ENCODE measurements around the gene RMDN3. TPM values are rescaled to one million over a fixed set of nuclear protein-coding genes. Genes with fewer than 3 reads are reported as not detected.

RMDN3 gene
- total RNA-seq, 1 experiment from 2014 or later = 19.6 TPM

DNA sequence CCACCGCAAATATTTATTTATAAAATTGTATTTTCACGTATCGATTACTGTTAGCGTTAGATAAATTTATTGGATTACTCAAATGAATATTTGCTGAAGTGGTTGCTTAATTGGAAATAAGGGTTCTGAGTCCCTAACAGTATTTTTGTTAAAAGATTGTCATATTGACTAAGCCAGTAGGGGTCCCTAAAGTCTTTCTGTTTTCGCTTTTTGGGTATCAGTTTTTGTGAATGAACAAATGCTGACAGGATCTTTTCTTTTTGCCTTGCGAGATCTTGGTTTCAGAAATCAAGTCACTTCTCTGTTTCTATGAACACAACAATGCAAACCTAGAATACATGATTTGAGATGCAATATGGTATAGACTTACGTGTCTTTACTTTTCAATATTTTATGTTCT, 53.0 kb downstream of the RMDN3 start:
- Histone ChIP-seq H3K36me3 (peaks cover 64% of the 10 kb centered on the region), H3K27ac (no peak overlapping the region), H3K9me3 (replicated peaks) (no peaks in the 10 kb centered on the region), H3K4me3 (no peak overlapping the region), H3K27me3 (no peaks in the 10 kb centered on the region), H3K4me1 (peaks cover 5% of the 10 kb centered on the region)
- peak in 1 of 2 experiments; percentile 25 for DNase-seq

DNA sequence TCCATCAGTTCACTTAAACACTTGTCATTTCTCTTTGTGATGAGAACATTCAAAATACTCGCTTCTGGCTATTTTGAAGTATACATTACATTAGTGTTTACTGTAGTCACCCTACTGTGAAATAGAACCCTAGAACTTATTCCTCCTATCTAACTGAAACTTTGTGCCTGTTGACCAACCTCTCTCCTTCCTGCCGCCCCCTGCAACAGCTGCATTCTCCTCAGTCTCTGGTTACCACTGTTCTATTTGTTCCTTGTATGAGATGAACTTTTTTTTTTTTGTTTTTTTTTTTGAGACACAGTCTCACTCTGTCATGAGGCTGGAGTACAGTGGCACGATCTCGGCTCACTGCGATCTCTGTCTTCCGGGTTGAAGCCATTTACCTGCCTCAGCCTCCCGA, 57.1 kb downstream of the RMDN3 start:
- Histone ChIP-seq H3K36me3 (peaks cover 30% of the 10 kb centered on the region), H3K9me3 (replicated peaks) (no peaks in the 10 kb centered on the region), H3K27me3 (no peaks in the 10 kb centered on the region), H3K27ac (peak overlapping the region; percentile 0; the same call in 1 of the 2 replicates), H3K4me3 (no peak overlapping the region), H3K4me1 (peaks cover 5% of the 10 kb centered on the region)
- peak; percentile 73 to 85 for DNase-seq

DNA sequence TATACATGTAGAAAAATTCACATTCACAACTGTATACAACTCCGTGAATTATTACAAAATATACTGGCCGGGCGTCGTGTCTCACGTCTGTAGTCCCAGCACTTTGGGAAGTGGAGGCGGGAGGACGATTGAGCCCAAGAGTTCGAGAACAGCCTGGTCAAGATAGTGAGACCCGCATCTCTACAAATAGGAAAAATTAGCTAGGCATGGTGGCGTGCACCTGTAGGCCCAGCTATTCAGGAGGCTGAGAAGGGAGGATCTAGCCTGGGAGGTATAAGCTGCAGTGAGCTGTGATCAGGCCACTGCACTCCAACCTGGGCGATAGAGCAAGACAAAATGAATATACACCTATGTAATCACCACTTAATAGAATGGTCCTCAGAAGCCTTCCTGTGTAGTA, 58.8 kb downstream of the RMDN3 start:
- DNase-seq = no peak
- peaks cover 18% of the 10 kb centered on the region for H3K36me3 ChIP-seq
- peaks cover 5% of the 10 kb centered on the region for H3K4me1 ChIP-seq
- H3K27ac ChIP-seq = no peak overlapping the region
- no peaks in the 10 kb centered on the region for H3K27me3 ChIP-seq
- H3K9me3 ChIP-seq (replicated peaks) = no peaks in the 10 kb centered on the region
- H3K4me3 ChIP-seq = peak overlapping the region; percentile 72

DNA sequence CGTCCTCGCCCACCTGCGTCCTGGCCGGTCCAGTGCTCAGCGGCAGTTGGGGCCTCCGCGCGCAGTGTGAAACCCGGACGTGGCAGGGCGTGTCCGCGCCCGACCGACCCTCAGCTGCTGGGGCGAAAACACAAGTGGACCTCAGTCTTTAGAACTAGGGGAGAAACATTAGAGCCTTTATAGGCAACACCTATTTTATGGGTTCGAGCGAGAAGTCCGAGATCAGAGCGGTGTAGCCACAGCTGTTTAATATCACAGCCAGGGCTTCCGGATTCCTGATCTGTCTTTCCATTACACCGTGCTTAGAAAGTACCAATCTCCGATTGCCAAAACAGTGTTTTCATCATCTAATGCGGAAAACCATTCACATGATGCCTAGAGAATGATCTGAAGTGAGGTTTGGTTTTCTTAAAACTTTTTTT, 59.6 kb downstream of the RMDN3 start:
- H3K4me3 ChIP-seq = peak overlapping the region; percentile 72
- peak overlapping the region; percentile 92 for H3K27ac ChIP-seq
- H3K27me3 ChIP-seq = no peaks in the 10 kb centered on the region
- H3K9me3 ChIP-seq (replicated peaks) = no peaks in the 10 kb centered on the region
- peaks cover 12% of the 10 kb centered on the region for H3K36me3 ChIP-seq
- DNase-seq = no peak
- peaks cover 5% of the 10 kb centered on the region for H3K4me1 ChIP-seq

DNA sequence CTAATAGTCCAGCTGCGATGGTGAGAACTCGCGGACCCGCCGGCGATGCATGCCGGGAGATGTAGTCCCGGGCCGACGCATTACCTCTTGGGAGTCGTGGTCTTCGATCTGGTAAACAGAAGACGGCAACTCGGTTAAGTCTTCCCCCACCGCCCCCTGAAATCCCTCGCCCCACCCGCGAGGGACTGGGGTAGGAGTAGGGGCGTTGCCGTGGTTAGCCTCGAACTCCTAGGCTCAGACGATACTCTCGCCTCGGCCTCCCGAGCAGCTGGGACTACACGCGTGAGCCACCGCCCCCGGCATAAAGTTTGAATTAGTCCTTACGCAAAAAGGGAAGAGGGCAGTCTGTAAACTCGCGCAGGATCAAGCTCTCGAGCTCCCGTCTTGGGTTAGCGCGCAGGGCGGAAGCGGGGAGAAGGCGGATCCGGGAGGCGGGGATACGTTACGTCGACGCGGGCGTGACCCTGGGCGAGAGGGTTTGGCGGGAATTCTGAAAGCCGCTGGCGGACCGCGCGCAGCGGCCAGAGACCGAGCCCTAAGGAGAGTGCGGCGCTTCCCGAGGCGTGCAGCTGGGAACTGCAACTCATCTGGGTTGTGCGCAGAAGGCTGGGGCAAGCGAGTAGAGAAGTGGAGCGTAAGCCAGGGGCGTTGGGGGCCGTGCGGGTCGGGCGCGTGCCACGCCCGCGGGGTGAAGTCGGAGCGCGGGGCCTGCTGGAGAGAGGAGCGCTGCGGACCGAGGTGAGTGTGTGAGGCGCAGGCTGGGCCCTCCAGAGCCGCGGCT, 60.2 kb downstream of the RMDN3 start, which contains the start of gene RAD51:
Gene RAD51 (plus strand): TSS at position 487 of the 781 bp plus-strand sequence. CDS start 3,585 bp downstream, outside the sequence.
- H3K9me3 ChIP-seq (replicated peaks) = no peaks in the 10 kb centered on the region
- no peaks in the 10 kb centered on the region for H3K27me3 ChIP-seq
- peak within 1 kb of the TSS; percentile 72 for H3K4me3 ChIP-seq
- peak; percentile 95 for DNase-seq
- peaks cover 9% of the 10 kb centered on the region for H3K4me1 ChIP-seq
- peaks cover 11% of the 10 kb centered on the region for H3K36me3 ChIP-seq
- H3K27ac ChIP-seq = peak within 1 kb of the TSS; percentile 92

DNA sequence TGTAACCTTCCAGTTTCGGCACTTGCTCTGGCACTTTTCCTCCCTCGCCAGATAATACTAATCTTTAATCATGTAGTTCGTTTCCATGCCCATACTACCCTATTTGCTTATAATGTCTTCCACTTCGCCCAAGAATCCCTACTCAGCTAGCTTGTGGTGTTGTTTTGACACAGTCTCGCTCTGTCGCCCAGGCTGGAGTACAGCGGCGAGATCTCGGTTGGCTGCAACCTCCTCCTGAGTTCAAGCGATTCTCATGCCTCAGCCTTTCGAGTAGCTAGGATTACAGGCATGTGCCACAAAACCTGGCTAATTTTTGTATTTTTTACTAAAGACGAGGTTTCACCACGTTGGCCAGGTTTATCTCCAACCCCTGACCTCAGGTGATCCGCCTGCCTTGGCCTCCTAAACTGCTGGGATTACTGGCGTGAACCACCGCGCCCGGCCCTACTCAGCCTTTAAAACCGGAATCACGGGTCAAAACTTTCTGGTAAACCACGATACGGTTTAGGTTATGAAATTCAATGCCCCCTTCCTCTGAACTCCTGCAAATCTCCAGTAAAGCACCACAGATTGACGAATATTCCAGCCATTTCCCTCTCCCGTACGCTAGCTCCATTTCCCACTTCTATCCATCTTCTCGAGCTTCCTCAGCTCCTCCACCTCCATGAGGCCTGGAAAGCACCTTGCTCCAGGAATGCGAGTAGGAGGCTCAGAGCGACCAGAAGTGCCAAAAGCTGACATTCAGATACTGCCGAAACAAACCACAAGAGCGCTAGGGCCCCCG, 61.0 kb downstream of the RMDN3 start:
- H3K9me3 ChIP-seq (replicated peaks) = no peaks in the 10 kb centered on the region
- H3K36me3 ChIP-seq = peaks cover 10% of the 10 kb centered on the region
- DNase-seq = peak in 1 of 2 experiments; percentile 44
- peak overlapping the region; percentile 92 for H3K27ac ChIP-seq
- H3K27me3 ChIP-seq = no peaks in the 10 kb centered on the region
- H3K4me3 ChIP-seq = peak overlapping the region; percentile 72
- H3K4me1 ChIP-seq = peaks cover 12% of the 10 kb centered on the region

DNA sequence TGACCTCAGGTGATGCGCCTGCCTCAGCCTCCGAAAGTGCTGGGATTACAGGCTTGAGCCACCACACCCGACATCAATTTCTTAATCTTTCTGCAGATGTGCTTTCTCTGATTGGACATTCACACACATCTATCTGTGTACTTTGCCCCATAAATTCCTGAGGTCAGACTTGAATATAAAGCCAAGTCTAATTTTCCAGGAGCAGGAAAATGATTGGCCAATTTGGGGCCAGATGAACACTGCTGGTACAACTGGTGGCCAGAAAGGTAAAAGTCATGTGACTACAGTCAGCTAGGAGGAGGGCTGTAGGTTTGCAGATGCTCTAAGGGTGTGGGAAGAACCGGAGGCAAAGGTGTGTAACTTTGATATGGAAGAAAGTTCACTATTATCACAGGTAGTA, 63.3 kb downstream of the RMDN3 start:
- Histone ChIP-seq H3K9me3 (replicated peaks) (no peaks in the 10 kb centered on the region), H3K36me3 (peaks cover 3% of the 10 kb centered on the region; the same call in 1 of the 2 replicates), H3K4me3 (no peak overlapping the region), H3K27me3 (no peaks in the 10 kb centered on the region), H3K27ac (no peak overlapping the region), H3K4me1 (peaks cover 17% of the 10 kb centered on the region)
- DNase-seq = no peak

DNA sequence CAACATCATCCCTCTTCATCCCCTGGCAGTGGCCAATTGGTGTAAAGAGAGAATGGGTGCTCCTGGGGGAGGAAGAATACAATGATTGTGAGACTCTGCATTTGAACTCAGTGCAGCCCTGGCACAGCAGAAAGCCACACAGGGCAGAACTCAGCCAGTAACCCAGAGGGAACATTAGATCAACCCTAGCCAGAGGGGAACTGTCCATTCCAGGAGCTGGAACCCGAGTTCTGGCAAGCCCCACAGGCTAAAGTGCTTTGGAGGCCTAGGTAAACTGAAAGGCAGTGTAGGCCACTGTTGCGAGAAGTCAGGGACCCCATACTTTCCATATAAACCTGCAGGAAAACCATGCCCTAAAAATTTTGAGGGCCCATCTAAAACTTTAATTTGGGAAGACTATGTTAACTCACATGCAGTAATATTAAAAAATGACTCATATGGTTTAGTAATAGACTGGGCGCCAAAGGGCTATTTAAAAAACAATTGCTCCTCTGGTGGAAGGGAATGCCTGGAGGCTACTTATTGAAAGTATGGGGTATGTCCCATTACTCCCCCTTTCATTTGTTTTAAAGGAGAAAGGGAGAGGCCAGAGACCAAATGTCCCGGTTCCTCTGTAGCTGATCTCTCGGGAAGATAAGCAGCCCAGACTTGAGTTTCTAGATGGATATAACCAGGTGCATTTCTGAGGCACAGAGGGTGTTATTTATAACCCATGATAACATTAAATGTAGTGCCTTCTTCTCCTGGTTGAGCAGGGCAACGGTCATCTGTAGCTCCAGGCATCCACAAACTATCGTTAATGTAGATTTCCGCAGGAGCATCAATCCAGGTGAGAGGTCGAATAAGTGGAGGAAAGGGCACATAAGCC, 65.9 kb downstream of the RMDN3 start:
- Histone ChIP-seq H3K36me3 (peaks cover 3% of the 10 kb centered on the region; the same call in 1 of the 2 replicates), H3K4me1 (peaks cover 17% of the 10 kb centered on the region), H3K27me3 (no peaks in the 10 kb centered on the region), H3K27ac (peak overlapping the region; percentile 44), H3K9me3 (replicated peaks) (0 out of 2 replicates have a peak, but pooled peaks cover 7% of the 10 kb centered on the region), H3K4me3 (no peak overlapping the region)
- peak; percentile 76 to 88 for DNase-seq

Other genes with a start within 250 kb of the RMDN3 start
- gene CCDC32, start 190.2 kb downstream of the RMDN3 start, total RNA-seq (2014; rRNA removed; shearing (Covaris generic)) = 15.3 and 16.8 TPM in 2 replicates
- 17.0 and 19.0 TPM in 2 replicates for gene RPUSD2, start 186.0 kb downstream of the RMDN3 start, total RNA-seq (2014; rRNA removed; shearing (Covaris generic))
- gene KNL1, start 161.0 kb downstream of the RMDN3 start, total RNA-seq (2014; rRNA removed; shearing (Covaris generic)) = 93.7 and 100 TPM in 2 replicates
- gene RAD51, start 60.1 kb downstream of the RMDN3 start, total RNA-seq (2014; rRNA removed; shearing (Covaris generic)) = 37.5 and 48.0 TPM in 2 replicates
- gene GCHFR, start 8.8 kb upstream of the RMDN3 start, total RNA-seq (2014; rRNA removed; shearing (Covaris generic)) = not detected in 2 replicates
- gene C15orf62, start 14.7 kb upstream of the RMDN3 start, total RNA-seq (2014; rRNA removed; shearing (Covaris generic)) = 0.10 and 0.14 TPM in 2 replicates
- gene ZFYVE19, start 51.8 kb upstream of the RMDN3 start, total RNA-seq (2014; rRNA removed; shearing (Covaris generic)) = 10.6 and 14.1 TPM in 2 replicates
- 35.0 and 43.5 TPM in 2 replicates for gene DNAJC17, start 52.2 kb upstream of the RMDN3 start, total RNA-seq (2014; rRNA removed; shearing (Covaris generic))
- gene PPP1R14D, start 73.5 kb upstream of the RMDN3 start, total RNA-seq (2014; rRNA removed; shearing (Covaris generic)) = not detected in 2 replicates
- not detected in 2 replicates for gene SPINT1, start 88.8 kb upstream of the RMDN3 start, total RNA-seq (2014; rRNA removed; shearing (Covaris generic))
- 0.61 and 0.84 TPM in 2 replicates for gene RHOV, start 119.0 kb upstream of the RMDN3 start, total RNA-seq (2014; rRNA removed; shearing (Covaris generic))
- 16.6 and 17.3 TPM in 2 replicates for gene VPS18, start 139.2 kb upstream of the RMDN3 start, total RNA-seq (2014; rRNA removed; shearing (Covaris generic))
- gene DLL4, start 174.1 kb upstream of the RMDN3 start, total RNA-seq (2014; rRNA removed; shearing (Covaris generic)) = 0.43 and 0.48 TPM in 2 replicates
- 1.0 and 2.5 TPM in 2 replicates for gene CHAC1, start 198.2 kb upstream of the RMDN3 start, total RNA-seq (2014; rRNA removed; shearing (Covaris generic))